Erythroblast (primary cell): ENCODE results near the gene RPL21.

Experiments
- GATA1 ChIP-seq: IDR thresholded peaks from 2 replicates; pipeline ENCODE4 v1.6.1; 2011; ENCODE audit warnings: low read depth, mild to moderate bottlenecking, control low read depth, low read length, moderate library complexity
- POLR2A ChIP-seq: IDR thresholded peaks from 2 replicates; pipeline ENCODE4 v1.6.1; 2011; ENCODE audit warnings: mild to moderate bottlenecking, low read length

DNA sequence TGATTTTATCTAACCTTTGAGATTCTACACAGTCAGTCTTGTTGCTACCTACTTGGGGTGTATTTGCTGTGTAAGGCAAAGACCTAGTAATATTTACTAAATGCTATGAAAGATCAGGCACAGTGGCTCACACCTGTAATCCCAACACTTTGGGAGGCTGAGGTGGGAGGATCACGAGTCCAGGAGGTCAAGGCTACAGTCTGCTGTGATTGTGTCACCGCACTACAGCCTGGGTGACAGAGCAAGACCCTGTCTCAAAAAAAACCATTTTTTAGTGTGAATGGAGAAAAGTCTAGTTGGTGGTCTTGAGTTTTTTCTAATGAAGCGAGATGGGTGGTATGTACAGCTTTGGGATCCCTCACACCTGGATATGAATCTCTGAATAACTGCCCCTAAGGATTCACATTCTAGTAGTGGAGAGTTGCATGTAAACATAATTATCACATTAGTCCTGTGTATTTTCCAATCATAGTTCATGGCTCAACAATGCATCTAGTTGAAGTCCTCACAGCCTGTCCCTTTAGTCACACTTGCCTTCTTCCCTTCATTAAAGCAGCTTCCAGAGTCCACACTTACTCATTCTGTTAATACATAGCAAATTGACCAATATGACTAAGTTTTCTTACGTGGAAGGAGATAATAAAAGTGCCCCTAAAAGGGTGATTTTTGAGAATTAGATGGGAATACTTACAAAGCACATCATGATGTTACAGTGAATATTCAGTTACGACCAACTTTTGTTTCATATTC is 7.5 kb downstream of the RPL21 start:
- no peak for TF ChIP-seq POLR2A
- TF ChIP-seq GATA1: no peak
